GM19351 (cell line): Measurements from ENCODE around the gene NAALADL2.

Experiments used
- ATAC-seq: cut with Tn5 transposase; IDR thresholded peaks from one replicate; pipeline ENCODE4 v1.9.1; 2021; ENCODE audit warnings: mild to moderate bottlenecking, moderate library complexity; ENCODE audit not compliant: unreplicated experiment

NAALADL2 gene

DNA sequence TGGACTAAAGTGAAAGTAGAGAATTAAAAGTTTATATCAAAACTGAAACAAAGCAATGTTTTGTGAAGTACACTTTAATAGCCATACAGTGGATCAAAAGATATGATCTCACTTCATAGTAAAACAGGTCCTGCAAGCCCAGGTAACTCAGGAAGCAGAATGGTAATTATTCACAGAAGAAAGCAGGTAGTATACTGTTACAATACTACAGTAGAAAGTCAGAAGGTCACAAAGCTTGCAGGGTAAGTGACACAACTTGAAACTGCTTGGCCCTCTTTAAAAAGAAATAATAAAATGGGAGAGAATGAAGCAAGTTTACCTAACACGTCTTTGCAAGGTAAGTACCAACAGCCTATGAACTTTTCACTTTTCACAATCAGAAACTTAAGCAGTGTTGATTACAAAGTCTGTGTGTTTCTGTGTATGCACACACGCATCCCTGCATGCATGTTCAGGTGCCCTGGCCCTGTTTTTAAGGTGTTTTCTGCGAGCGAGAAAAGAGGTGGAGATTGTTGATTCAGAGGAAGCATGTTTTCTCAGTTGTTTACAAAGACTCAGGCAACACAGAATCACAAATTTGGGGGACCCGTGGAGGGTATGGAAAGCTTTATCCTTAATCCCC is at the start of gene NAALADL2:
TSS of gene NAALADL2 (plus strand) at position 221 of the 622 bp plus-strand sequence.
- no peak for ATAC-seq

DNA sequence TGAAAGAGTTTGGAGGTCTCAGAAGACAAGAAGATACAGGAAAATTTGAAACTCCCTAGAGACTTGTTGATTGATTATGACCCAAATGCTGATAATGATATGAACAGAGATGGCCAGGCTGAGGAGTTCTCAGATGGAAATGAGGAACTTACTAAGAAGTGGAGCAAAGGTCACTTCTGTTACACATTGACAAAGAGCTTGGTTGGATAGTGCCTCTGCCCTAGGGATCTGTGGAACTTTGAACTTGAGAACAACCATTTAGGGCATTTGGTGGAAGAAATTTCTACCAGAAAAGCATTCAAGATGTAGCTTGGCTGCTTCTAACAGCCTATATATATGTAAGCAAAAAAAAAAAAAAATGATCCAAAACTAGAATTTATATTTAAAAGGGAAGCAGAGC is 48.9 kb upstream of the NAALADL2 start:
- ATAC-seq: no peak

DNA sequence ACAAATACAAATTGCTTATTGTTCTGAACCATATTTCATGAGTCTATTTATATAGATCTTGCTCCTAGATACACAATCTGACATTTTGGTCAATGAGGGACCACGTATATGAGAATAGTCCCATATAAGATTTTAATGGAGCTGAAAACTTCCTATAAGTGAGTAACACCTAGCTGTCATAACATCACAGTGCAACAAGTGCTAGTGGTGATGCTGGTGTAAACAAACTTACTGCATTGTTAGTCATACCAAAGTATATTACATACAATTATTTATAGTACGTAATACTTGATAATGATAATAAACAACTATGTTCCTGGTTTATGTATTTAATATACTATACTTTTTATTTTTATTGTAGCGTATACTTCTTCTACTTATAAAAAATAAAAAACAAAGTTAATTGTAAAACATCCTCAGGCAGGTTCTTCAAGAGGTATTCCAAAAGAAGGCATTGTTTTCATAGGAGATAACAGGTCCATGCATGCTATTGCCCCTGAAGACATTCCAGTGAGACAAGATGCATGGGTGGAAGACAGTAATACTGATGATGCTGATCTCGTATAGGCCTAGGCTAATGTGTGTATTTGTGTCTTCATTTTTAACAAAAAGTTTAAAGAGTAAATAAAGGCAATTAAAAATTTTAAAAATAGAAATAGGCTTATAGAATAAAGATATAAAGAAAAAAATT is 46.8 kb upstream of the NAALADL2 start:
- no peak for ATAC-seq

DNA sequence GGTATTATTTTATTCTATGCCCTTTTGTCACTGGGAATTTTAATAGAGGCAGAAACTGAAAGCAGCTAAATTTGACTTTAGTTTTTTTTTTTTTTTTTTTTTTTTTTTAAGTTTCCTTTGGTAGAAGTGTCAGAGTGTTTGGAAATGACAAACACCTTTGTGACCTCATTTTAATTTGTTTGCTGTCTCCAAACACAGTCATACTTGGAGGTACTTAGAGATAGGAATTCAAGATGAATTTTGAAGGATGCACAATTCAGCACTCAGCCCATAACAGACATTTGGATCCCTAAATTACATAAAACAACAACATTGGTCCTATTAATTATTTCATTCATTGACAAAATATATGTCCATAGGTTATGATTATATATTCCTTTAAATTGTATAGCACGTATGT is 43.4 kb upstream of the NAALADL2 start:
- ATAC-seq: no peak

DNA sequence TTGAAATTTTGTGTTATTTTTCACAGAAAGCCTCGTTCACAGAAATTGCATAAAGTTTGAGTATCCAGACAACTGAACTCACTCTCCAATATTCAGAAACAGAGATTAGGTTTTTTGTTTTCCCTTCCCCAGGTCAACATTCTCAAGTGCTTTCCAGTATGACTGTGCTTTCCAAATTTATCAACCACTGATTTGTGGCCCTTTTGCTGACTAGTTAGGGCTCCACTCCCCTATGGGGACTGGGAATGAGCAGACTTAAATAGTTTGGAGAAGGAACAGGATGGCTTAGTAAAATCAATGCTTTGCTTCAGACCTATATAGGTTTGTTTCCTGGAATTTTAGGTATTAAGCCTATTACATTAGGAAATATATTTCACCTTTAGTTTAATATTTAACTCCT is 38.2 kb upstream of the NAALADL2 start:
- ATAC-seq: no peak

DNA sequence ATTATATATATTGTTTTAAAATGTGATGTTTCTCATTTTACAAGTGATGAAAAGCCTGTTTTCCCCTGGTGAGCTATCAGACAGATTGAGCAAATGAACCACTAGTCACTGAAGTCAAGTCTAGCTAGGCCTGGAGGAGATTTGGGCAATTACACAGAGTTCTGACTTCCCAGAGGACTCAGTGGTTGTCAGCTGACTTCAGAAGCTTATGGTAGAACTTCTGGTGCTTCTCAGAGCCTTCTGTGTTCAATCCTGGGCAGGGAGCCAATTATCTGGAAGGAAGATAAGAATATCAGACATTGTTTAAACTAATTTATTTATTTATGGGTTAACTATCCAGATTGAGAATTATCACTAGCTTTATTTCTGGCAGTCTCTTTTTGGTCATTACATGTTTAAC is 37.7 kb upstream of the NAALADL2 start:
- no peak for ATAC-seq

DNA sequence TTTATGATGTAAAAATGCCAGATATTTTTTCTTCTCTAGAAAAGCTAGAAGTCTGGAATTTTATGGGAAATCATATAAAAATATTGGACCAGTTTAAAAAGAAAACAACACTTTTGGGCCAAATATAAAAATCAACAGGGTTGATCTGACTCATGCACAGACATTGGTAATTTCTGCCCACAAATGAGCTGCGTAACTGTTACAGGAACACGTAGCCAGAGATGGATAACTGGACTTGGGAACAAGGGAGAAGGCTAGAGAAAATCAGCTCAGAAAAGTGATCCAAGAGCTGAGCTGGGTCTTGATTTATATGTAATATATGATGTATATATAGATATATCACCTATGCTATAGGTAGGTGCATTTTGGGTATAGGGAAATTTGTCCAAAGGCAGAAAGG is 36.8 kb upstream of the NAALADL2 start:
- no peak for ATAC-seq

DNA sequence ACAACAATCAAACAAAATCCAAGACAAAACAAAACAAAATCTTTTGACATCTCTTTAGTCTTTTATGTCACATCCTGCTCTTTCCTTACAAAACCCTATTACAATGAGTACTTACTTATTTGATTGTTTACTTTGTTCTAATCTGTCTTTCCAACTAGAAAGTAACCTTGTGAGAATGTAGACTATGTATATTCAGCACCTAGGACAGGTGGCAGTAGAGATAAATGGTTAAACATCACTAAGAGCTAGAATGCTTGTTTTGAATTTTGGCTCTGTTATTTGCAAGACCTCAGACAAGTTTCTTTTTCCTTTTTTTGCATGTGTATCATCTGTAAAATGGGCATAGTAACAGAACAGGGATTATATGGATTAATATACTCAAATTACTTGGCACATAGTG is 33.1 kb upstream of the NAALADL2 start:
- no peak for ATAC-seq

DNA sequence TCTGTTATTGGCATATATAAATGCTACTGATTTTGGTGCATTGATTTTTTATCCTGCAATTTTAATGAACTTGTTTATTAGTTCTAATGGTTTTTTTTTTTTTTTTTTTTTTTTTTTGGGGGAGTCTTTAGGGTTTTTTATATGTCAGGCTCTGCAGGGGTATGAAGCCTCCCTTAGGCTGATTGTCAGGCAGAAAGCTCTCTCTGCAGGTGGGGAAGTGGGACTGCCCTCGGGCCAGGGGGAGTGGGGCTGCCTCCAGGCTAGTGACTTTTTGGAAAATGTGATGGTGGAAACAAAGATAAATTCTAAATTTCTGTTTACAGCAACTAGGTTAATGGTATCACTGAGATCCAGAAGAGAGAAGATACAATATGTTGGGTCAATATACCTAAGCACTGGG is 14.4 kb upstream of the NAALADL2 start:
- no peak for ATAC-seq

DNA sequence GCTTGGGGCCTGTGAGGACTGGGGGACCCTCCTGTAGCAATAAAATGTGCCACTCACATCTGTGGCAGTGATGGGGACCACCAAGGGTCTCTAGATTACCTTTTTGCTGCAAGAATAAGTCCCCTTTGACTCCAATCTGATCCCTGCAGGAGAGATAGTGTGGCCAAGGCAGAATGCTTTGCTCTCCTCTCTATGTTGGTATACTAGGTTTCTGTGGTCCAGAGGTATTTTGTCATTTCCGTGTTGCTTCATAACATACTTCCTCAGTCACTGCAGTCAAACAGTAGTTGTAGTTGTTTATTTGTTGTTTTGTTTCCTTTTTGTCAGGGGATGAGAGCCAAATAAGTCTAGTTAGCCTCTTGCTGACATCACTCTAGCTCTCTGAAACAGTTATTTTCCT is 13.1 kb upstream of the NAALADL2 start:
- no peak for ATAC-seq

DNA sequence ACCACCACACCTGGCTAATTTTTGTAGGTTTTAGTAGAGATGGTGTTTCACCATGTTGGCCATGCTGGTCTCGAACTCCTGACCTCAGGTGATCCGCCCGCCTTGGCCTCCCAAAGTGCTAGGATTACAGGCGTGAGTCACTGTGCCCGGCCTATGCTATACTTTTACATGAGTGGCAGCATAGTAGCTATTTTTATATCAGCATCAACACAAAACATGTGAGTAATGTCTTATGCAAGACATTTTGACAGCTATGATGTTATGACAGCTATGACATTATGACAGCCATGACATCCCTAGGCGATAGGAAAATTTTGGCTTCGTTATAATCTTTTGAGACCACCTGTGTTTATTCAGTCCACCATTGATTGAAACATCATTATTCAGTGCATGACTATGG is 4.1 kb upstream of the NAALADL2 start:
- no peak for ATAC-seq

DNA sequence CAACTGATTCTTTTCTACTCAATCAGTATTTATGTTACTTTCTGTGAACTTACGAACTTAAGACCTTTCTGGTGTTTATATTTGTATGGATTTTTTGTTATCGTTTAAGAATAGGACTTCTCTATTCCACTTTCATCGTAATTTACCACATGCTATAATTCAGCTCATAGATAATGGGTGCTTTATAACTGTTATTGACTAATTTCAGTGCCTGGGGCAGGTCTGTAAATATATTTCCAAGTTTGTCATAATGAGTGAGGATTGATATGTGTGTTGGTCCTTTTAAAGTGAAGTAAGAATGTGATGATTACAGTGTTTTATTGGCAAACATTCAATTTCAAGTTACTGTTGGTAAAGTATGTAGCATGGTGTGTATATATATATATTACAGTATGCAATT is 1.8 kb upstream of the NAALADL2 start:
- ATAC-seq: no peak

DNA sequence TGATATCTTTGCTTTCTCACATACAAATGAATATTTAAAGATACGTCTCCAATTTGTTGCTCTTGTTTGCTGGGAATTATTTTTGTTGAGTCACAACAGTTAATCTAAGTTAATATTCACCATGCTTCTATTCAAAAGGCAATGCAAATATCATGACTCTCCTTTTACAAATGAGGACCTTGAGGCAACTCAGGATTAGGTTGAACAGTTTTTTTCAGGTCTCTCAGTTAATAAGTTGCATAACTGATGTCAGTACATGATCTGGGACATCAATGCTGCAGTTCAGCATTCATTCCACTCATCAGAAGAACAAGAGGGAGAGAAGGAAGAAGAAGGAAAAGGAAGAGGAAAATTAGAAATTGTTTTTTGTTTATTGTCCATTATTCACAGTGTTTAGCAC is 781 bp upstream of the NAALADL2 start:
- no peak for ATAC-seq

DNA sequence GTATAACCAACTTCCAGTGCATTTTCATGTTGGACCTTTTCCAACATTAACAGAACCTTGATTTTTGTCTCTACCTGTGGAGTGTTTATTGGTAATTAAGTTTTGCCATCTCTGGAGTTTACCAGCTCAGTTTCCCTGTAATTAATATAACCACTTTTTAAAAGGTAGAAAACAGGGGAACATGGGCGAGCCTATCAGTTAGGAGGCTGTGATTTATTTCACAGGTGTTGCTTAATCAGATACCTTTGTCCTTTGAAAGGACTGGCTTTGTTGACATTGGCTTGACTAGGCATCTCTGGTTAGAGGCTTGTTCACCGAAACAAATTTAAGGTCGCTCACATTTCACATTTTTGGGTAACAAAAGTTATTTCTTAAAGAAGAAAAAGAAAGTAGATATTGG is 622 bp downstream of the NAALADL2 start:
- ATAC-seq: no peak

DNA sequence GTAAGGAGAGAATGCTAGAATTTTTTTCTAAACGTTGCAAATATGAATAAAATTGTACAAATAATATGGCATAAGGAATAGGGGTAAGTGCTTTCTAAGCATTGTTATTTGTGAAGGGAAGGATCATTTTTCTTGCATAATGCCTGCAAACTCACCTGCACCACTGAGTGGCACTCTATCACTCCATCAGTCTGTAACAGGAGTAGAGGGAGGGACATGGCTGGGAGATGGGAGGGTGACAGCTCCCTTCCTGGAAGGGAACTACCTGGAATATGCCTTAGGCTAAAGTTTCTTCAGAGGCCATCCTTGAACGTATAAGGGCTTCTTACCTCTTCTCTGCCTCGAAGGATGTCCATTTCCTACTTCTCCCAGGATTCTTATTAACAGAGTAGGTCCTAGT is 3.0 kb downstream of the NAALADL2 start:
- no peak for ATAC-seq

DNA sequence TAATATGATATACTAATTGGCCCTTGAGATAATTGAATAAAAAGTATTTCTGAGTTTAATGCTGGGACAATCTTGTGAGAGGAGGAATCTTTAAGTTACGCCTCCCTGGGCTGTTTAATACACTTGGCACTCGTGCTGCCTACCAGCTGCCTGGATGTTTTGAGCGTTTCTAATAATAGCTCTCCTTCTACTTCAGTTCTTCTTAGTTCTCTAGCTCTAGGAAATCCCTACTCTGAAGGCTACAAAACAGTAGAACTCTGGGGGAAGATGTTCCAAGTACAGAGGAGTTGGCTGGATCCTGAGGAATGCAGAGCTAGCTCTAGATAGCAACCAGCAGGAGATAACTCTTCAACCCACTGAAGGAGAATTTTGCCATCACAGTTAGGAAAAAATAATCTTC is 3.5 kb downstream of the NAALADL2 start:
- ATAC-seq: no peak

DNA sequence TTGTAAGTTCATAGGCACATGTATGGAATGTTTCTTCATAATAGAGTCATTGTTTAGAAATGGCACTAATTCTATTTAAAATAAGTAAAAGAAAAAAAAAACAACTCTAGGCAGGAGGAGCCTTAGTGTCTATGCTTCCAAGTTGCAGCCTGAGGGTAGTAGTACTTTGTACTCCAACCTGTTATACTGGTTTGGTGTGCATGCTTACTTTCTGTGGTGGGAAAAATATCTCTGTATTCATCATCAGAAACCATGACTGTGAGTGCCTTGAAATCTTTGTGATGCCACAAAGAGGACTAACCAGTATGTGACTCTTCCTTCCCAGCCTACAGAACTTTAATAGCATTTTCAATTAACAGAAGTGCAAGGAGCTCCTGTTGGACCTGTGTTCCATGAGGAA is 4.4 kb downstream of the NAALADL2 start:
- ATAC-seq: no peak

DNA sequence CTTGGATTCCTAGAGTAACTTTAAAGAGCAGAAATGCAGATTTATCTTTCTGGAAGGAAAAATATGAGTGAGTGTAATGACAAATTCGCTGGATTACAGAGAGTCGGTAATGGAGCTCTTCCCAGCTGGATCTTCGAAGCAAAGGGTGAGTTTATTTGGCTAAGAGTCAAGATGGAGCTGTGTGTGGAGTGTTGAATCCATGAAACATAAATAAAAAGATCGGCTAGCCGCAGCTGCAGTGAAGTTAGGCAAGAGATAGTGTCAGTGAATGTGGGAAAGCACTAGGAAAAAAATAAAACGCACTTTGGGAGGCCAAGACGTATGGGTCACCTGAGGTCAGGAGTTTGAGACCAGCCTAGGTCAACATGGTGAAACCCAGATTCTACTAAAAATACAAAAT is 10.3 kb downstream of the NAALADL2 start:
- ATAC-seq: no peak

DNA sequence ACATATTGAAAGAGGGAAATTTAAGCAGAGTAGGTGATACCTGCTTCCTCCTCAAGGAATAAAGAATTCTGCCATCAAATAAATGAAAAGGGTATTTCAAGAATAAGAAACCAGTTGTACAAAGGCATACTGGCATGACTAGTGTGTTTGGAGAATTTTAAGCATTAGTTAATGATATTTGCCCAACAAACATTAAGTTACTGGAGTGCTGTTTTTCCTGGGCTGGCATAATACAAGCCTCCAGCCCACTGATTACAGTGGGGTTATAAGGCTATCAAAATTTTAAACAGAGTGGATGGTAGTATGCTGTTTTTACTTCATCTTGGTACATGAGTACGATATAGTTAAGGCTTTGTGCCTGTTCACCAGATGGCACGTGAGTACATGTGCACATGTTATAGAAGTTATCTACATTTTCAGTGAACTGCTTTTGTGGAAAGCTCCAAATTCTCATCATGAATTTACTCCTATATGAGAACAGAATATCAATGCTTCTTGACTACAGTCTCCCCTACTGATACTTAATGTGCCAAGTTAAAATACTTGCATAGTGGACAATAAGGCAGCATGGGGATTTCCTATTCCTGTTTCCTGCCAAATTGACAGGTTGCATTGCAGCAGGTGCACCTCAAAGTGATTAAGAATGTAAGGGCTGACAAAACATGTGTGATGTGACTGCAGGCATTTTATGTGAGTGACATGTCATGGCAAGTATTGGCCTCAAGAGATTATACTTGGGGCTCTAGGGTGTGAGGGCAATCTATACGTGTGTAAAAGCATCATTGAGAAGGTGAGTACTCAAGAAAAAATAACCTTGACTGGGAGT is 14.9 kb downstream of the NAALADL2 start:
- ATAC-seq: no peak

DNA sequence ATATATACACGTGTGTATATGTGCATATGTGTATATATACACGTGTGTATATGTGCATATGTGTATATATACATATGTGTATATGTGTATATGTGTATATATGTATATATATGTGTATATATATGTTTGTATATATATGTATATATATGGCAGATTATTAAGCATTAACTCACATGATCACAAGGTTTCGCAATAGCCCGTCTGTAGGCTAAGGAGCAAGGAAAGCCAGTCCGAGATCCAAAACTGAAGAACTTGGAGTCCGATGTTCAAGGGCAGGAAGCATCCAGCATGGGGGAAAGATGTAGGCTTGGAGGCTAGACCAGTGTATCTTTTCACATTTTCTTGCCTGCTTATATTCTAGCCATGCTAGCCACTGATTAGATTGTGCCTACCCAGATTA is 23.7 kb downstream of the NAALADL2 start:
- ATAC-seq: no peak

DNA sequence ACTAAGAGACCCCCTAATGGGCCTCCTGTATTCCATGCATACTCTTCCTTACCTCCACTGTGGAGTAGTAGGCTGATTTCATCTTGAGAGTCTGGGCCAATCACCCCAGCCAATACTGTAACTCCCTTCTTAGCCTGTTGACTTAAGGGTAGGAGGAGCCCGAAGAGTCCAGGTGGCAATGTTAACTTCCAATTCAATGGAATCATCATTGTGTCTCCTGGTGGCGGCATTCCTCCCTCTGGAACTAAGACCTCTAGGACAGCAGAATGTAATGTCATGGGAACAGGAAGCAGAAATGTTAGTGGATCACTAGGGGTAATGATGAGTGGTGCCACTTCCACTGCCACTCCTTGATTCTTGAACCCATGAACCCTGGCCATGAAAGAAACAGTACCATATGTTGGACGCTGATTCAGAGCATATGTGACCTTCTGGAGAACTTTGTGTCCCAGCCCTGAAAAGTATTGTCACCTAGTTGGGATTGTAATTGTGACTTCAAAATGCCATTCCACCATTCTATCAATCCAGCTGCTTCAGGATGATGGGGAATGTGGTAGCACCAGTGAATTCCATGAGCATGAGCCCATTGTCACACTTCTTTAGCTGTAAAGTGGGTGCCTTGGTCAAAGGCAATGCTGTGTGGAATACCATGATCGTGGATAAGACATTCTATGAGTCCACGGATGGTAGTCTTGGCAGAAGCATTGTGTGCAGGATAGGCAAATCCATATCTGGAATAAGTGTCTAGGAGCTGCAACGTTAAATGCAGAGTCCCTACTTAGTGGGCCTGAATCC is 24.9 kb downstream of the NAALADL2 start:
- ATAC-seq: no peak
